HG03469 (cell line): ENCODE data around the gene RBM33.

Experiments
- ATAC-seq: cut with Tn5 transposase; IDR thresholded peaks from one replicate; pipeline ENCODE4 v1.9.1; 2021; ENCODE audit warnings: mild to moderate bottlenecking, moderate library complexity, moderate number of reproducible peaks; ENCODE audit not compliant: unreplicated experiment

Gene RBM33

GRCh38 chr7:155765458-155765857 is 121.0 kb downstream of the RBM33 start:
- no peak for ATAC-seq

DNA sequence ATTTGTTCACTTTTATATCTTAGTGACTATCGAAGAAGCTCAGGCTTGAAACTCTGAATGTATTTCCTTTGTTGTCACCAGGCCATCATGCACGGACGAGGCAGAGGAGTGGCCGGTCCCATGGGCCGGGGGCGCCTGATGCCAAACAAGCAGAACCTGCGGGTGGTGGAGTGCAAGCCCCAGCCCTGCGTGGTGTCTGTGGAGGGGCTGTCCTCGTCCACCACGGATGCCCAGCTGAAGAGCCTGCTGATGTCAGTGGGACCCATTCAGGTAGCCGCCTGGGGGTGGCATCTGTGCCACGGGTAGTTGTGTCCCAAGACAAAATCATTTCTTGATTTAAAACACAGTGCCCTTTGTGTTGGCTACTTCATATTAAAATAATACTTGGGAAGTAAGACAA is 121.9 kb downstream of the RBM33 start:
- ATAC-seq, result no peak

GRCh38 chr7:155766966-155767916 is 122.8 kb downstream of the RBM33 start:
- ATAC-seq, result no peak

DNA sequence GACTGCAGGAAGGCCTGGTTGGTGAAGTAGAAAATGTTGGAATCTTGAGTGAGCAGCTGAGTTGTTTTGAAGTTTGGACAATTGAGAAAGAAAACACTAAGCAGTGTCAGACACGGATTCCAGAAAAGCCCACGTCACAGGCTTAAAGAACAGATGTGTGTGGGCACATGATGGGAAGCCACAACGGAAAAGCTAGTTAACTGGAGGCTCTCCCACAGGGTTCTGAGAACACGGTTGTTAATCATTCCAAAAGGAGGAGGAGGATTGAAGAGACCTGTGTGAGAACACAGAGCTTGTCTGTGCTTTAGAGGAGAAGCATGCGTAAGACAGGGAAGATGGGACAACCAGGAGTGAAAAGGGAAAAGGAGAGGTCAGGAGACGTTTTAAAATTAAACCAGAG is 125.2 kb downstream of the RBM33 start:
- no peak for ATAC-seq

GRCh38 chr7:155770241-155770640 is 125.8 kb downstream of the RBM33 start:
- no peak for ATAC-seq

GRCh38 chr7:155773531-155773930 is 129.1 kb downstream of the RBM33 start:
- ATAC-seq, result no peak

GRCh38 chr7:155774947-155775346 is 130.5 kb downstream of the RBM33 start:
- no peak for ATAC-seq

GRCh38 chr7:155775691-155776090 is 131.2 kb downstream of the RBM33 start:
- no peak for ATAC-seq

GRCh38 chr7:155776606-155777005 is 132.1 kb downstream of the RBM33 start:
- no peak for ATAC-seq

DNA sequence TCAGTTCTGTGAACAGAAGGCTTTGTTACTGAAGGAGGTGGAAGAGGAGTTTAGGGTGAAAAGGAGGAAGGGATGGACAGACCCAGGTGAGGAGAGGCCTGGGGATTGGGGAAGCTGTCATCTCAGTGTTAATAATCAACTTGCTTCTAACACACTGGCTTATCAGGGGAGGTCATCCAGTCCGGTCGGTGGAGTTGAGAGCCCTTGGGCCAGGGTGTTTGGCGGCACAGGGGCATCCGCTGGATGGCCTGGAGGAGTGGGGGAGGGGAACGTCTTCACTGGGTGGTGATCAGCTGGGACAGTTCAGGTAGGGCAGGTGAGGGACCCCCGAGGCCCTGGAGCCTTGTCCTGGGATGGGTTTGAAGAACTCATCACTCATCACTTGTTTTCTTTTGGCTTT is 133.9 kb downstream of the RBM33 start:
- no peak for ATAC-seq

DNA sequence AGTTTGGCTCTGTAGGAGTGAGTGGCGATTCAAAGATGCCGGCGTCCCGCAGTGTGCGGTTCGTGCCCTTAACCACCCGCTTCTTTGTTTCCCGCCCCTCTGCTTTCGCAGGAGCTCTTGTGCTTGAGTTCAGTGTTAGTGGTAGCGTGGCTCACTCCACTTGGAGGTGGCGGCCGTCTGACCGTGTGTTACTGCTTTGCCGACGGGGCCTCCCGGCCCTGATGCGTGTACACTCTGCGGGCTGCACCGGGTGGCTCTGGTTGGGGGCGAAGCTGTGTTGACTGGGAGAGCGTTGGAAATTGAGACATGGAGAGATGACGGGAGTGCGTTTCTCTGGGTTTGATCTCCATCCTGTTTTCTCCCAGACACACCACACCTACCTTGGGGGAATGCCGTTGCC is 136.4 kb downstream of the RBM33 start:
- no peak for ATAC-seq

- ATAC-seq, result no peak
These were observed 137.0 kb downstream of the RBM33 start for GRCh38 chr7:155781433-155781832.

GRCh38 chr7:155782466-155782865 is 138.0 kb downstream of the RBM33 start:
- no peak for ATAC-seq

GRCh38 chr7:155785536-155785935 is 141.1 kb downstream of the RBM33 start:
- ATAC-seq, result no peak

DNA sequence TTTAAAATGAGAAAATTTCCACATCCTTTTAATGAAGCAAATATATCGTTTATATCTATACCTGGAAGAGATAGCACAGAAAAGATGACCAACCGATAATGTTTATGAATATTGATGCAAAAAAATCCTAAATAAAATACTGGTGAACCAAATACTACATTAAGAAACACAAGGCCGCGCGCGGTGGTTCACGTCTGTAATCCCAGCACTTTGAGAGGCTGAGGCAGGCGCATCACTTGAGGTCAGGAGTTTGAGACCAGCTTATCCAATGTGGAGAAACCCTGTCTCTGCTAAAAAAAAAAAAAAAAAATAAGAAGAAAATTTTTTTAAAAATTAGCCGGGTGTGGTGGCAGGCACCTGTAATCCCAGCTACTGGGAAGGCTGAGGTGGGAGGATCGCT is 142.0 kb downstream of the RBM33 start:
- no peak for ATAC-seq

DNA sequence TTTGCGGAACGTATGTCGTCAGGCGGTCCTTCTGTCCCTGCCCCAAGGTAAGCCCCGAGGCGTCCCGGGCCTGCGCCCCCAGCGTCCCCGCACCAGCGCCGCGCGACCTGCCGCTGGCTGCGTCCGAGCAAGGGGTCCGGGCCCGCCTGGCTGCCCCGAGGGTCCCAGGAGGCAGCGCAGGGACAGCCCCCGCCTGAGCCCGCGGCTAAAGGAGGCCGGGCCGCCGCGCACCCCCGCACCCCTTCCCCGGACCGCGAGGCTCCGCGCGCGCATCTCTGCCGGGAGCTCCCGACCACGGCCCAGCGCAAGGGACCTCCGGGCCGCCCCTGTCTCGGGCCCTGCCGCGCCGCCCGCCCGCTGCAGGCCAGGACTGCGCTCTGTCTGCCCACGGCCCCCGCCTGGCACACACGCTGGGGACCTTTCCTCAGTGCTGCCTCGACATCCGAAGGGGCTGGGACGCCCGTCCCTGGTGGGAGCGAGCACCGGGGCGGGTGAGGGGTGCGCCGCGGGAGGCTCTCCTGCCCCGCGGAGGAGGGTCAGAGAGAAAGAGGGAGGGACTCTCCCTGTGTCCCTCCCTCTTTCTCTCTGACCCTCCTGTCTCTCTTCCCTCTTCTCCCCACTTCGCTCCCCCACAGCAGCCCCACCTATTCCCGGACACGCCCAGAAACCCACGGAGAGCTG is 142.8 kb downstream of the RBM33 start:
- ATAC-seq, result no peak

GRCh38 chr7:155788616-155789000 is 144.1 kb downstream of the RBM33 start:
- ATAC-seq, result no peak

GRCh38 chr7:155789001-155789725 is 144.7 kb downstream of the RBM33 start:
- ATAC-seq, result no peak

DNA sequence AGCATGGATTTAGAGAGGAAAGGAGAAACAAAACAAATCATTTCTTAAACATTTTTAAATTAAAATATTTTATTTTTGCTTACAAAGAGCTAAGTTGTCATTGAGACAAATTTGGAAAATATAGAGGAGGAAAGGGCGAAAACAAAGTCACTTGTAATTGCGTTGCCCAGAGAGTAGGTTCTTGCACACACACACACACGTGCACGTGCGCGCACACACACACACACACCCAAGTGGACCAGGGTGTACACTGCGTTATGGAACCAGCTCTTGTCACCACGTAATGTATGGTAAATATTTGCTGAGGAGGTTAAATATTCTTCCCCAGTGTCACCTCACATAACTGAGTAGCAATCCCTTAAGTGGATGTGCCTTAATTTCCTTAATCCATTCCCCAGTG is 146.2 kb downstream of the RBM33 start:
- ATAC-seq, result no peak

DNA sequence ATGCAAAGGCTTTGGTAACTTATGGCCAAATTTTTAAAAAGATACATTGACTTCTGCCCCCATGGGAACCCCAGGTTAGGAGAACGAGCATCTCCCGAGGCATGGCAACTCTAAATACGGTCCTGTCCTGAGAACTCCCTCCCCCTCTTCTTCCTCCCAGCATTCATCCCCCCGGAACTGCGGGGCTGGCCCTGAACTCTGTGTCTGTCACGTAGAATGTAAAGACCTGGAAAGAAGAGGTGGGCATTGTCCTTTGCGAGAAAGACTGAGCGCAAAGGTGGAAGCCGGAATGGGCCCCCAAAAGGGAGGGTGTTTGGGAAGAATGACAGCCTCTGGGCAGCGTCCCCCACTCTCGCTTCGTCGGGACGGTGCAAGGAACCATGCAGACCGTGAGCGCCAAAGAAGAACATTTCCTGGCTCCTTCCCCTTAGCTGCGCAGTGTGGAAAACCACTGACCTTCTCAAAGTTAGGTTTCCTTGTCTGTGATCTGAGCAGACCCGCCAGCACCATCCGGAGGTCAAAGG is 146.8 kb downstream of the RBM33 start:
- ATAC-seq, result no peak

DNA sequence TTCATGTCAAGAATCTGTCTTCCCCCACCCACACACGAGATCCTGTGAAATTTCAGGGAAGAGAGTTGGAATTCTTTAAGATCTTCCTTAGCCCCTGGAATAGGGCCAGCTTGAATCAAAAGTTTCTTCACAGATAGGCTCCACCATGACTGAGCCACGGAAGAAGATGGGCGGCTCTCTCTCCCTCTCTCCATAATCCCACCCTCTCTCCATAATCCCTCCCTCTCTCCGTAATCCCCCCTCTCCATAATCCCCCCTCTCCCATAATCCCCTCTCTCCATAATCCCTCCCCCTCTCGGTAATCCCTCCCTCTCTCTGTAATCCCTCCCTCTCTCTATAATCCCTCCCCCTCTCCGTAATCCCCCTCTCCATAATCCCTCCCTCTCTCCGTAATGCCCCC is 147.4 kb downstream of the RBM33 start:
- ATAC-seq, result no peak
